Amygdala (tissue), 56 donors: ENCODE results near the gene ZNF318.
"Not testable (repeated sequence)": the region's sequence is repeated elsewhere in the genome, so short reads cannot be mapped to it uniquely, and the experiment has no call there.

ENCODE experiments used
- DNase-seq, 56 donors: peaks; one replicate each; lab custom pipeline; 2025; lab: John Stamatoyannopoulos, UW

ZNF318 gene

DNA sequence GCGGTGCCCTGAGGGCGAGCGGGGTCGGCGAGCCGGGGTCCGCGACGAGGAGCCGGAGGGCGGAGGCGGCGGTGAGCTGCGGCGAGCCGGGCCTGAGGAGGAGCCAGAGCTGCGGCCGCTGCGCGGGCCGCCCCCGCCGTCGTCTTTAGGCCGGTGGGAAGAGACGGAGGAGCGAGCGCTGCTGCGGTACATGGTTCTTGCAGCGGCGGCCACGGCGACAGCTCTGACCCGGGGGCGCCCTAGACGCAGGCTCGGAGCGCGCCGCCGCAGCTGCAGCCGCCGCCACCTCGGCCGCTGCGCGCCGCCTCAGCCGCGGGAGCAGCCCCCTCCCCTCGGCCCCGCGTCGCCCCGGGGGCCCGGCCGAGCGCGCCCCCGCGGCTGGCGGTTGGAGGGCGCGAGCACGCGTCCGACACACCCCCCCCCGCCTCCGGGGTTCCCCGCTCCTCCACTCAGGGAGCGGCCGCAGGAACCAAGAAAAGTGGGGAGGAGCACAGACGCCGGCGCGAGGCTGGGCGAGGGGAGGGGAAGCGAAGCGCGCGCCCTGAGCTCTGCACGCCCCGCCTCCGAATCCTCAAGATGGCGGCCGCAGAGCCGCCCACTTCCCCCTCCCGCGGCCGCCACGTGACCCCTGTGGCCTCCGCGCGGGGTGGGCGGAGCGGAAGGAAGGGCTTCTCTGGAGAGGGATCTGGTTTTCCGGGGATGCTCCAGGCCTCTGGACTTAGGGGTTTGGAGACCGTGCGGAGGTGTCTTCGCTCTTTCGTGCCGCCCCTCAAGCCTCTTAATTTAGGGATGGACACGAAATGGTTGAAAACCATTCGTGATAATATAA is at the start of gene ZNF318:
ZNF318 (minus strand) TSS at position 474 of the 829 bp plus-strand sequence; CDS start at position 192, 282 bp downstream.
- DNase-seq = peak; percentile 66 to 98 (median 93)

DNA sequence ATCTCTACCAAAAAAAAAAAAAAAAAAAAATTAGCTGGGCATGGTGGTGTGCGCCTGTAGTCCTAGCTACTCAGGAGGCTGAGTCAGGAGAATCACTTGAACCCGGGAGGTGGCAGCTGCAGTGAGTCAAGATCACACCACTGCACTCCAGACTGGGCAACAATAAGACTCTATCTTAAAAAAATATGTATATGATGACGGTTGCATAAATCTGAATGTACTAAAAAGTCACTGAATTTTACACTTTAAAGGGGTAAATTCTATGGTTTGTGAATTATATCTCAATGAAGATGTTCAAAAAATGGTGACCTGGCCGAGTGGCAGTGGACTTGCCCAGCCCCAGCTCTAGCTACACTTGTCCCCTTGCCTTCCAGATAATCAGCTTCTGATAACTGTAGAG is 47.5 kb upstream of the ZNF318 start:
- no peak for DNase-seq

DNA sequence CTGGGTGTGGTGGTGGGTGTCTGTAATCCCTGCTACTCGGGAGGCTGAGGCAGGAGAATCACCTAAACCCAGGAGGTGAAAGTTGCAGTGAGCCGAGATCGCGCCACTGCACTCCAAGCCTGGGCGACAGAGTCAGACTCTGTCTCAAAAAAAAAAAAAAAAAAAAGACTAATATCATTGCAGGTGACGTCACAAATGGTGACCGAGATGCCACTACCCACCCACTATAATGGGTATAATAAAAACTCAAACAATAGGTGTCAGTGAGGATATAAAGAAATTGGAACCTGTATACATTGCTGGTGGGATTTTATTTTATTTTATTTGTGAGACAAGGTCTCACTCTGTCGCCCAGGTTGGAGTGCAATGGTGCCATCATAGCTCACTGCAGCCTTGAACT is 45.8 kb upstream of the ZNF318 start:
- not testable (repeated sequence) for DNase-seq

DNA sequence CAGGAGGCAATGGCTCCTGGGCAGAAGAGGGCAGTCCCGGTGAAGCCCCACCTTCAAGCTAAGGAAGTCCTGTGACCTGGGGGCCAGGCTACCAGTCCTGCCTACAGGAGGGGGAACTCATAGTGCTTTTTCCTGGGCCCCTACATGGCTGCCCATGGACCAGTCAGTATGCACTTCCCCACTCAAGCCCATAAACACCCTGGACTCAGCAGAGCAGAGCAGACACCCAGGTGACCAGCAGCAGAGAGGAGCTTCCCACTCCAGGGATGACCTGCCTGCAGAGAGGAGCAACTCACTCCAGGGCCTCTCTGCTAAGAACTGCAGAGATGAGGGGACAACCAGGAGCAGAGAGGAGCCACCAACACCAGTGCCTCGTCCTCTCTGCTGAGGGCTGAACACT is 43.6 kb upstream of the ZNF318 start:
- no peak for DNase-seq

GRCh38 chr6:43412541-43412940 is 43.1 kb upstream of the ZNF318 start:
- DNase-seq = no peak

GRCh38 chr6:43410776-43411175 is 41.3 kb upstream of the ZNF318 start:
- not testable (repeated sequence) for DNase-seq

DNA sequence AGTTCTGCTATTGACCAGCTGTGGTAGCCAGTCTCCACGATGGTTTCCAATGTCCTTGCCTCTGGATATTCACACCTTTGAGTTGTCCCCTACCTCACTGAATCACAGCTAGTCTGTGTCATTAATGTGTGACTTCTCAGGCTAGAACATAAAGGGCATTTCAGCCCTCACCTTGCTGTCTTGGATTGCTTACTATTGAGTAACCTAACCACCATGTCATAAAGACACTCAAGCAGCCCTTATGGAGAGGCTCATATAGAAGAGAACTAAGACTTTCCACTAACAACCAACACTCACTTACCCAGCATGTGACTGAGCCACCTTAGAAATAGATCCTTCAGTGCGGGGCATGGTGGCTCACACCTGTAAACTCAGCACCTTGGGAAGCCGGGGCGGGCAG is 38.8 kb upstream of the ZNF318 start:
- no peak for DNase-seq

DNA sequence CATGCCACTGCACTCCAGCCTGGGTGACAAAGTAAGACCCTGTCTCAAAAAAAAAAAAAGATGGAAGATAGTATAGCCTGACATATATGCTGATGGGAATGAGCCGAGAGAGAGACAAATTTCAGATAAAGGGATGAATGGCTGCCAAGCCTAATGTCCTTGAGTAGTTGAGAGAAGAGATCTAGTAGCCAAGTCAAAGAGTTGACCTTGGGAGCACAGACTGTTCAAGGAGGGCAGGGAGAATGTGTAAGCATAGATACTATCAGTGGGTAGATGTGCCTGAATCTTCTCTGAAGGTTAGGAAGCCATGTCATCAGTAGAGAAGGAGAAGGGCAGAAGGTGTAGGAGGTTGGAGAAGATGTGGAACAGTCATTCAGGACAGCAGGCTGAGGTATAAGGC is 37.8 kb upstream of the ZNF318 start:
- no peak for DNase-seq

DNA sequence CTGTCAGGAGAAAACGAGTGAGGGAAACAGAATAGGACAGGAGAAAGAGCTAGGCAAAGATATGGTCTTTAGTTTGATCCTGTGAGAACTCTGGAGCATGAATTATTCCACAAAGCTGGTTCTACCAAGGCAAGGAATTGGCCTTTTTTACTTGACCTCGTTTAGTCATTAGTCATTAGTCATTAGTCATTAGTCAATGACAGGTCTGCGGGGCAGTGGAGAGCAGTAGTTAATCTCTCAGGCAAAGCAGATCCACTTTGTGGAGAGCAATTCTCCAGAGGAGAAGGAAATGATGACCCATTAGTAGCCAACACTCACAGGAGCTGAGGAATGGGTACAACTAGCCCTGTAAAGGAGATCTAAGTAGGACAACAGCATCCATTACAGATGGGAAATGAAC is 35.9 kb upstream of the ZNF318 start:
- no peak for DNase-seq

DNA sequence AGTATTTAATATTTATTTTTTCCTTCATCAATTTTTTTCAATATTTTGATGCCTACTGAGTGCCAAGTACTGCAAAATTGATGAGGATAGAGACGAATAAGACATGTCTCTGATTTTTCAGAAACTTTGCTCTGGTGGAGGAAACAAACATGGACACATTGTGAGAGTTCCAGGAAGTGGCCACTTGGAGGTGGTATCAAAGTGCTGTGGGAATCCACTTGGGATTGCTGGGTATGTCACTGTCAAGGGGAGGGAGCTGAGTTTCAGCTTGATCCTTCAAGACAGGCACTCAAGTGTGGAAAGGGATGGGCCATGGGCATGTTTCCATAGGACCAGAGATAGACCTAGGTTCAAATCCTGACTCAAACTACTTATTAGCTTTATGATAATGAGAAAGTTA is 33.4 kb upstream of the ZNF318 start:
- no peak for DNase-seq

DNA sequence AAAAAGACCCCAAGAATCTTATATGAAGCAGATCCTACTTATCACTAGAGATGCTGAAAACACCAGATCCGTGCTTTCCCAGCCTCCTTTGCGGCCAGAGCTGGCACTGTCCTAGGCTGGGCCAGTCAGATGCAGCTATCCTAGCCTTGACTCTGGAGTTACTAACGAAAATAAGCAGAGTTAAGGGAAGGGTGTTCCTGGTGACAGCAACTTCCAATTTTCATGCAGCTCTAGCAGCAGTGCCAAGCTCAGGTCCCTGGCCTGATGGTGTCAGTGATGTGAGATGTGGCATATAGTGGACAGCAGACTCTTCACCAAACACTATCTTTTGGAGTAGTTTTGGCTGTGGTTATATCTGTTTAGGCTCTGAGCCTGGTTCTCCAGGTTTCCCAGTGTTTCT is 32.3 kb upstream of the ZNF318 start:
- DNase-seq = no peak

DNA sequence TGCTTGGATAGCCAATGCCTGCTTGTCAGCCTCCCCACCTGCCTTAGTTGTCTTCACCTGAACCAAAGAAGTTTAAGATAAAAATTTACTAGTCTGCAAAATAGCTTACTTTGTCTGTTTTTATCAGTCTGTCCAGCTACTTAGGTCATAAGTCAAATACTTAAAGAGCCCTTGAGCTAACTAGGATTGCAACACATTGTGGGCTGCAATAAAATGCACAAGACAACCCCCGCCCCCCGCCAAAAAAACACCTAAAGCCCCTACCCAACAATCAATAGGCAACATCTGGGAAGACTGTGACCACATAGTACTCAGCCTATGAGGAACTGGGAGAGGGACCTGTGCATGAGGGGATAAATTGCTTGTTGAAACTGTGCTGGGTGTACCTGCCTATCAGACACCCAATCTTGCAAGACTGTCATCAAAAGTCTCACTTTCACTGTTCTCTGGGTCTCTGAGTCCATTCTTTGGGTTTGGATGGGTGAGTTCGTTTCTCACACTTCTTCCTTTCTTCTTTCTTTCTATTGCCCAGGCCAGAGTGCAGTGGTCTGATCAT is 30.6 kb upstream of the ZNF318 start:
- DNase-seq = no peak

- no peak for DNase-seq
These were observed 27.1 kb upstream of the ZNF318 start for GRCh38 chr6:43396408-43397149.

DNA sequence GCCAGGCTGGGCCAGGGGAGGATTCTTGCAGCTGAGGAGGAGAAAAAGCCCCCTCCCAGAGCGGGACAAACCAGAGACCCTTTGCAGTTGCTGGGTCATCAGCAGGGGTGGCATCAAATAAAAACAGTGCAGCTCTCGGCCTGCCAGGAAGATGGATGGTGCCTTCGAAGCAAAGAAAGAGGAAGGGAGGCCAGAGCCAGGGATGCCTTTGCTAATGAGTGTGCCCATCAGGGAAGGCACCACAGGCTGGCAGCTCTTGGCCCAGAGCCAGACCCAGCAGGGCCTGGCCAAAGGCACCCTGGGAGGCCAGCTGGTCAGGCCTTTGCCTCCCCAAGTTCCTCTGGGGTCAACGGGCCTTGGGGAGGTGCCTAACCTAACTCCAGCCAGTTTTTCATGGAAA is 26.3 kb upstream of the ZNF318 start:
- DNase-seq = peak in 15 of 56 donors; percentile 1 to 54 (median 6)

DNA sequence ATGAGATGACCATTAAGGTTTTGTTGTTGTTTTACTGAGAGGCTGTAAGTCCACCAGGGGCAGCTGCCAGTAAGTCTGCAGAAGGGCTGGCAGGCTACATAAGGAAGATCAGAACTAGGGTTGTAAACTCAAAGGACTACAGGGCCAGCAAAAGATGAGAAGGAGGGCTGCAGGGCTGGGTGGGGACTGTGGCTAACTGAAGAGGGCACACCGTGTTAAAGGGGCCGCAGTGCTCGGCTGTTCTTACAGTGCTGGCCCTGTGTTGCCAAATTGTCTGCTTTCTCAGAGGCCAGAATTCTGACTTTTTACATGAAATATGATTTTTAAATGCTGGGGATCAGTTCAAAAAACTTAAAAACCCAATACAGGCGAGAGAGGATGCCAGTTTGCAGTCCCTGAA is 25.5 kb upstream of the ZNF318 start:
- DNase-seq = no peak

DNA sequence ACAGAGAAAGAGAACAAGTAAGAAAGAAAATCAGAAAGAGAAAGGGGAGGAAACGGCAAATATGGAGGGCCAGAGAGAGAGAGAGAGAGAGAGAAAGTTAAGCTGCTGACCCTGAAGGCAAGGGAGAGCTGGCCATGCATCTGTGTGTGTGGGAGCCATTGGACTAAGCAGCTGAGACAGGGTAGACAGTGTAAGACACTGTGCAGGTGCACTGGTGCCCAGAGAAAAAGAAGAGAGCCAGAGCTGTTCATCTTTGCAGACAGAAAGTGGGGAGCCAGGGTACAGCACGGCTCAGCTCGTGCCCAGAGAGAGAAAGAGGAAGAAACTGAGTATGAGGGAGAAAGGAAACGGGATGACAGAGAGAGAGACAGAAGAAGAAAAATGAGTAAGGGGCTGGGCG is 24.2 kb upstream of the ZNF318 start:
- DNase-seq = no peak

DNA sequence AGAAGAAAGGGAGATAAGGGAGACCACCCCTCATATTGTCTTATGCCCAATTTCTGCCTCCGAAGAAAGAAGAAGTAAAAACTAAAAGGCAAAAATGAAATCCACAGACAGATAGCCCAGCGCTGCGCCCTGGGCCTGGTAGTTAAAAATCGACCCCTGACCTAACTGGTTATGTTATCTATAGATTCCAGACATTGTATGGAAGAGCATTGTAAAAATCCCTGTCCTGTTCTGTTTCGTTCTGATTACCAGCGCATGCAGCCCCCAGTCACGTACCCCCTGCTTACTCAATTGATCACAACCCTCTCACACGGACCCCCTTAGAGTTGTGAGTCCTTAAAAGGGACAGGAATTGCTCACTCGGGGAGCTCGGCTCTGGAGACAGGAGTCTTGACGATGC is 23.7 kb upstream of the ZNF318 start:
- not testable (repeated sequence) for DNase-seq

- DNase-seq = no peak
These were observed 22.1 kb upstream of the ZNF318 start for GRCh38 chr6:43391440-43392031.

GRCh38 chr6:43390753-43391439 is 21.4 kb upstream of the ZNF318 start:
- DNase-seq = not testable (repeated sequence)

DNA sequence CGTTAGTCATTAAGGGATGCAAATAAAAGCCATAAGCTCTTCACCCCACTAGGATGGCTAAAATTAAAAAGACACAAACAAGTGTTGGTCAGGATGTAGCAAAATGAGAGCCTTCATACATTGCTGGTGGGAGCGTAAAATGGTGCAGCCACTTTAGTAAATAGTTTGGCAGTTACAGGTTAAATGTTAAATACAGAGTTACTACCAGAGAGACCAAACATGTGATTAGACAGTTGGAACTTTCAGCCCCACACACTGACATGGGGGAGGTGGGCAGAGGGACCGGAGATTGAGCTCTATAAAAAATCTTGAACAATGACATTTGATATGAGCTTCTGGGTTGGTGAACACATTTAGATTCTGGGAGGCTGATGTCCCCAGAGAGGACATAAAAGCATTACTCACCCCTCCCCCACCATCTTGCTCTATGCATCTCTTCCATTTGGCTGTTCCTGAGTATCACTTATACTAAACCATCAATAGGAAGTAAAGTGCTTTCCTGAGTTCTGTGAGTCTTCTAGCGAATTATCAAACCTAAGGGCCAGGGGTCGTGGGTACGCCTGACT is 20.4 kb upstream of the ZNF318 start:
- DNase-seq = no peak
